ENCODE data around the gene POLRMT. TPM values are rescaled to one million over a fixed set of nuclear protein-coding genes. Genes with fewer than 3 reads are reported as not detected.

The POLRMT gene
- total RNA-seq, 1 experiment from 2014 or later = 100 TPM

GRCh38 chr19:618247-618619, 15.1 kb downstream of the POLRMT start:
- peaks cover 46% of the 10 kb centered on the region for H3K36me3 ChIP-seq (ENCODE audit: insufficient read depth, low read length, poor library complexity, severe bottlenecking)
- no peaks in the 10 kb centered on the region for H3K9me3 ChIP-seq (ENCODE audit: low read depth, low read length, poor library complexity, severe bottlenecking)
- H3K4me1 ChIP-seq (ENCODE audit: insufficient read depth, low read length, poor library complexity, severe bottlenecking) = no peaks in the 10 kb centered on the region
- TF ChIP-seq, protein P1, sequence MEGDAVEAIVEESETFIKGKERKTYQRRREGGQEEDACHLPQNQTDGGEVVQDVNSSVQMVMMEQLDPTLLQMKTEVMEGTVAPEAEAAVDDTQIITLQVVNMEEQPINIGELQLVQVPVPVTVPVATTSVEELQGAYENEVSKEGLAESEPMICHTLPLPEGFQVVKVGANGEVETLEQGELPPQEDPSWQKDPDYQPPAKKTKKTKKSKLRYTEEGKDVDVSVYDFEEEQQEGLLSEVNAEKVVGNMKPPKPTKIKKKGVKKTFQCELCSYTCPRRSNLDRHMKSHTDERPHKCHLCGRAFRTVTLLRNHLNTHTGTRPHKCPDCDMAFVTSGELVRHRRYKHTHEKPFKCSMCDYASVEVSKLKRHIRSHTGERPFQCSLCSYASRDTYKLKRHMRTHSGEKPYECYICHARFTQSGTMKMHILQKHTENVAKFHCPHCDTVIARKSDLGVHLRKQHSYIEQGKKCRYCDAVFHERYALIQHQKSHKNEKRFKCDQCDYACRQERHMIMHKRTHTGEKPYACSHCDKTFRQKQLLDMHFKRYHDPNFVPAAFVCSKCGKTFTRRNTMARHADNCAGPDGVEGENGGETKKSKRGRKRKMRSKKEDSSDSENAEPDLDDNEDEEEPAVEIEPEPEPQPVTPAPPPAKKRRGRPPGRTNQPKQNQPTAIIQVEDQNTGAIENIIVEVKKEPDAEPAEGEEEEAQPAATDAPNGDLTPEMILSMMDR (conservative IDR thresholded peaks at IDR 0.05; ENCODE audit: low read depth, low read length) = no peak
- no peak for TF ChIP-seq EZH2 (IDR thresholded peaks at IDR 0.05; ENCODE audit: borderline replicate concordance, low read depth, low read length, poor library complexity, severe bottlenecking)
- intact Hi-C loops (cut with micrococcal nuclease; ENCODE audit: unreplicated experiment) = no loop called here
- H3K27me3 ChIP-seq (replicated peaks; ENCODE audit: insufficient read depth, low read depth, low read length, poor library complexity) = no peaks in the 10 kb centered on the region
- ChIA-PET CTCF (no interaction called here), POLR2A (ENCODE audit: low non-redundant PET) (no interaction called here)
- no peak overlapping the region for H3K4me3 ChIP-seq (ENCODE audit: low read depth, low read length, poor library complexity, severe bottlenecking)
- no TSS peak for BruUV-seq (replicated peaks)
- DNase-seq (ENCODE audit: low spot score) = no peak
- no peak overlapping the region for H3K27ac ChIP-seq (ENCODE audit: low read depth, low read length, poor library complexity, severe bottlenecking)

DNA sequence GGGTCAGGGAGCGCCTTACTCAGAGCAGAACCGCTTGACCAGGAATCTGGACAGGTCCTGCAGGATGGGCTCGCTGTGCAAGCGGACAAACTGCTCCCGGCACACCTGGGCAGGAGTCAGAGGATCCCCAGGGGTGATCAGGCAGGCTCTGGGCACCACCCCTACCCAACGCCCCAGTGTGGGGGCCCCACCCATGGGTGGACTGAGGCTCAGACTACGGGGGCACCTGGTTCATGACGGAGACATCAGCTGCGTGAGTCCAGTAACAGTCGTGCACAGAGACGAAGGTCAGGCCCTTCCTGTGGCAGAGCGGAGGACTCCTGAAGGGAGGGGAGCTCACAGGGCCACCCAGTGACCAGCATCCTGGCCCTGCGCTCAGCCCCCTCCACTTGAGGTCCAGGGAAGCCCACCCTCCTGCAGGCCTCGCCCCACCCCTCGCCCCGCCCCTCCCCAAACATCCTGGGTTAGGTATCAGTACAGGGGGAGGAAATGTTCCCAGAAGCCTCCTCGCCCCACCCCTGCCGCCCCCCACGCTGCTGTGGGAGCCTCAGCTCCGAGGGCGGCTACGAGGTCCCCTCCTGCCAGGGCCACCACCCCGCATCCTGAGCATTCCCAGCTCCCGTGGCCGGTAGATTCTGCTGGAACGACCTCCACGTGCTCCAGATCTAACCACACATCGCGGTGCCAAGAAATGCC, 15.6 kb downstream of the POLRMT start:
- no peak overlapping the region for H3K27ac ChIP-seq (ENCODE audit: low read depth, low read length, poor library complexity, severe bottlenecking)
- no peak for DNase-seq (ENCODE audit: low spot score)
- peaks cover 50% of the 10 kb centered on the region for H3K36me3 ChIP-seq (ENCODE audit: insufficient read depth, low read length, poor library complexity, severe bottlenecking)
- no TSS peak for BruUV-seq (replicated peaks)
- H3K4me3 ChIP-seq (ENCODE audit: low read depth, low read length, poor library complexity, severe bottlenecking) = no peak overlapping the region
- H3K27me3 ChIP-seq (replicated peaks; ENCODE audit: insufficient read depth, low read depth, low read length, poor library complexity) = no peaks in the 10 kb centered on the region
- H3K9me3 ChIP-seq (ENCODE audit: low read depth, low read length, poor library complexity, severe bottlenecking) = no peaks in the 10 kb centered on the region
- ChIA-PET POLR2A (ENCODE audit: low non-redundant PET) (no interaction called here), CTCF (no interaction called here)
- TF ChIP-seq EZH2 (IDR thresholded peaks at IDR 0.05; ENCODE audit: borderline replicate concordance, low read depth, low read length, poor library complexity, severe bottlenecking) = no peak
- TF ChIP-seq, protein P1 (conservative IDR thresholded peaks at IDR 0.05; ENCODE audit: low read depth, low read length) = no peak
- no peaks in the 10 kb centered on the region for H3K4me1 ChIP-seq (ENCODE audit: insufficient read depth, low read length, poor library complexity, severe bottlenecking)
- intact Hi-C loops (cut with micrococcal nuclease; ENCODE audit: unreplicated experiment) = no loop called here

- H3K36me3 ChIP-seq (ENCODE audit: insufficient read depth, low read length, poor library complexity, severe bottlenecking) = peaks cover 49% of the 10 kb centered on the region
- ChIA-PET POLR2A (ENCODE audit: low non-redundant PET) (no interaction called here), CTCF (no interaction called here)
- no TSS peak for BruUV-seq (replicated peaks)
- no peak overlapping the region for H3K4me3 ChIP-seq (ENCODE audit: low read depth, low read length, poor library complexity, severe bottlenecking)
- TF ChIP-seq EZH2 (IDR thresholded peaks at IDR 0.05; ENCODE audit: borderline replicate concordance, low read depth, low read length, poor library complexity, severe bottlenecking) = no peak
- TF ChIP-seq, protein P1 (conservative IDR thresholded peaks at IDR 0.05; ENCODE audit: low read depth, low read length) = no peak
- intact Hi-C loops (cut with micrococcal nuclease; ENCODE audit: unreplicated experiment) = no loop called here
- H3K9me3 ChIP-seq (ENCODE audit: low read depth, low read length, poor library complexity, severe bottlenecking) = no peaks in the 10 kb centered on the region
- no peak overlapping the region for H3K27ac ChIP-seq (ENCODE audit: low read depth, low read length, poor library complexity, severe bottlenecking)
- no peak for DNase-seq (ENCODE audit: low spot score)
- H3K27me3 ChIP-seq (replicated peaks; ENCODE audit: insufficient read depth, low read depth, low read length, poor library complexity) = no peaks in the 10 kb centered on the region
- H3K4me1 ChIP-seq (ENCODE audit: insufficient read depth, low read length, poor library complexity, severe bottlenecking) = no peaks in the 10 kb centered on the region
These were observed 16.4 kb downstream of the POLRMT start for GRCh38 chr19:616747-617526.
